ENCODE results near the gene VPS50.

Gene VPS50

GRCh38 chr7:93231799-93232672, at the start of gene VPS50:
TSS of gene VPS50 (plus strand) at chr7:93232366. CDS start at chr7:93232468, 102 bp downstream.
- in situ Hi-C loops (cut with MboI; ENCODE audit: low sequenced_read_pairs) = no loop called here

GRCh38 chr7:93185303-93186027, 46.7 kb upstream of the VPS50 start:
- in situ Hi-C loops (cut with MboI; ENCODE audit: low sequenced_read_pairs) = no loop called here

DNA sequence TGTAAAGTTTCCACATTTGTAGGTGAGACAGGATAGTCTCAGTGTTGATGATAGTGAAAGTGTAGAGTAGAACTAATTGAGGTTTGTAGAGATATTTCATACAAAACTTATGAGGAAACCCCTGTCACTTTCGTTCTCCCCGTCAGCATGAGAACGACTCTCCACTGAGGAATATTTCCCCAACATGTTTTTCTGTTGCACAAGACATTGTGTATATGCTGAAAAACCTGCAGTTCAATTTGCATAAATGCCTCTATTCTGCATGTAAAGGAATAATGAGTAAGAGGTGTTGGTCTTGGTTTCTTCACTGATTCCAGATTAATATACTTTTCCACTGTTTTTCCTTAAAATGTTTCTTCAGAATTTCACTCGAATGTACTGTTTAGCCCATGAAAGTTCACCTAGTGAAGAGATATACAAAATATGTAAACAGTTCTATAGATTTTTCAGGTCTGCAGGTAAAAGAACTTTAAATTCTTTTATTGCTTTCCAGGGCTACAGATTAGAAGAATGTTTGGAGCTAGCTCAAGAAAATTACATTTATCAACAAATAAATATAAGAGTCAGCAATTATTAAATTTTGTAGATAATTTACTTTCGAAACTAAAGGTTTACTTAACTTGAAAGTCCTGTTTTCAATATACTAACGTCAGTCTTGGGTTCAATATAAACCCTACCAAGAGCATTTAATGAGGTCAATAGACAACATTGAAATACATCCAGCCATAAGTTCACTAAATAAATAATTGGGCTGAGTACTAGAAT, 43.1 kb upstream of the VPS50 start:
- in situ Hi-C loops (cut with MboI; ENCODE audit: low sequenced_read_pairs) = no loop called here

- in situ Hi-C loops (cut with MboI; ENCODE audit: low sequenced_read_pairs) = no loop called here
Measured at GRCh38 chr7:93194386-93194785, 37.8 kb upstream of the VPS50 start.

DNA sequence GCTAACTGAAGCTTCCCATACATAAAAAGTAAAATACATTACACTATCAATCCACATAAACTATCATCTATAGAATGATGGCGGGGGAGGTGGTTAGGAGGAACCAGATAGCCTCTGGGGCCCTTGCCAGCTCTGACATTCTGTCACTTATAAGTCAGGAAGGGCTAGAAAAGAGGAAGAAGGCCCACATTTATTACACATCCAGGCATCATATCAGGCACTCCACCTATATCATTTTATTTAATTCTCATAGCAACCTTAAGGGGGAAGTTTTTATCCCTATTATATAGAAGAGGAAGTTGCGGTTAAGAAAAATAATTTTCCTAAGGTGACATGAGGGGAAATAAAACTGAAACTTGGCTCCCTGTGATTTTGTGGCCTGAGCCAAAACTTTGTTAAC, 35.8 kb upstream of the VPS50 start:
- in situ Hi-C loops (cut with MboI; ENCODE audit: low sequenced_read_pairs) = no loop called here

DNA sequence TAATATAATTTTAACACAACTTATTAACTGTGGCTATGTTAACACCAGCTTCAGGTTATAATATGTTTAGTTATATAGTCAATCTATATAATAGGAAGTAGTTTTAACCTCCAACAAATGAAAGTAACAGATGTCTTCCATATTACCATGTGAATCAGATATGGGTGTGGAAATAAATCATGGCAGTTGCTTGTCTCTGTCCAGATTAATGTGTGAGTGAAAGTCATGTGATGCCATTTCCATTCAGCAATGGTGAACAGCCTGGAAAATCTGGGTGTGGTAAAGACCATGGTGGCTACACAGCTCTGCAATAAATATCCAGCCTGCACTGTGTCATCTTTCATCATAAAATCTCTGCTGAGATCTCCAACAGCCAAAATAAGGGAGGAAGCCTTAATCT, 33.7 kb upstream of the VPS50 start:
- in situ Hi-C loops (cut with MboI; ENCODE audit: low sequenced_read_pairs) = no loop called here

DNA sequence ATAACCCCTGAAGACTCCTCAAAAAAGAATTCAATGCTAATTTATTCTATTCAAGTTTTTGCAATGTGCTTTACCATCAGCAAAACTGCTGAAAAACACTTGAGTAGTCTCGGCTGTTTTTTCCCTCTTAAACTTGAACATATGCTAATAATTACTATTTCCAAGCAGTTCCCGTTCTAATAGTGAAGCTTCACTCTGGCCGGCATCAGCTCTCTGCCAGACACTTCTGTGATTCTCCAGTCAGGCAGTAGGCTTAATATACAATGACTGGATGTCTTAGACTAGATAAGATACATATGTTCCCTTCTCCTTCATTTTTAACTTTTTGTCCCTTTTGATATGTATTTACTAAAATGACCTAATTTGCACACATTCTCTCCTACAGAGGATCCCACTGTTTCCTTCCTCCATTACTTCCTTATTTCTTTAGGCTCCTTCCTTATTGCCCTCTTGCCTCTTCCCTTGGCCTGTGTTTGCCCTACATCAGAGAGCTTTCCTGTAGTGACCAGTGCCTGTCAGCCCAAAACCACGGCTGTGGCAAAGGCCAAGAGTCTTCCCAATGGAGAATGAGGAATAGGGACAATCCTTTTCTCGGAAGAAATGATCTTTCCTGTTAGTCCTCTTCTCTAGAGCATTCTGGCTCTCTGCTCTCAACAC, 29.4 kb upstream of the VPS50 start:
- in situ Hi-C loops (cut with MboI; ENCODE audit: low sequenced_read_pairs) = no loop called here

- in situ Hi-C loops (cut with MboI; ENCODE audit: low sequenced_read_pairs) = no loop called here
Measured at GRCh38 chr7:93203496-93203895, 28.7 kb upstream of the VPS50 start.

GRCh38 chr7:93205046-93205445, 27.1 kb upstream of the VPS50 start:
- in situ Hi-C loops (cut with MboI; ENCODE audit: low sequenced_read_pairs) = no loop called here

DNA sequence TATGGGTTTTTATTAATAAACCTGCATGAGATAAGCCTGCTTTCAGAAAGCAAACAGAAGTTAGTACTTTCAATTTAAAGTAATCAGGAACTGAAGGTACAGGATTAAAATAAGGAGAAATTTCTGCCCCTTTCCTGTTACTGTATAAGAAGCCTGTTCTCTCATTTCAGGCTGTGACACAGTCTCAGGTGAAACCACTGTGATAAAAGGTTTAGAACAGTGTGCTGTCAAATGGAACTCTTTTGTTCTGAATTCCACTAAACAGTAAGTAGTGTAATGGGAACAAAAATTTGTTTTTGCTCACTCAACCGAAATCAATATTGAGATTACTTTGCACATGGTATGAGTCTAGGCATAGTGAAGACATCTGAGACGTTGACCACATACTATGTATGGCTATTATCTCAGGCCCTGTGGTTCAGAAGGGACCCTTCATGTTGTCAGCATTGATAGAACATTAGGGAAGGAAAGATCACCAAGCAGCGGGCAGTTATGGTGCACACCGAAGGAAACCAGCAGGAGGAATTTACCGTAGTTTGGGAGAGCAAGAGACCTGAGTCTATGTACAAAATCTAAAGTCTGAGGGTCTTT, 20.8 kb upstream of the VPS50 start:
- in situ Hi-C loops (cut with MboI; ENCODE audit: low sequenced_read_pairs) = no loop called here

GRCh38 chr7:93212881-93213280, 19.3 kb upstream of the VPS50 start:
- in situ Hi-C loops (cut with MboI; ENCODE audit: low sequenced_read_pairs) = no loop called here

DNA sequence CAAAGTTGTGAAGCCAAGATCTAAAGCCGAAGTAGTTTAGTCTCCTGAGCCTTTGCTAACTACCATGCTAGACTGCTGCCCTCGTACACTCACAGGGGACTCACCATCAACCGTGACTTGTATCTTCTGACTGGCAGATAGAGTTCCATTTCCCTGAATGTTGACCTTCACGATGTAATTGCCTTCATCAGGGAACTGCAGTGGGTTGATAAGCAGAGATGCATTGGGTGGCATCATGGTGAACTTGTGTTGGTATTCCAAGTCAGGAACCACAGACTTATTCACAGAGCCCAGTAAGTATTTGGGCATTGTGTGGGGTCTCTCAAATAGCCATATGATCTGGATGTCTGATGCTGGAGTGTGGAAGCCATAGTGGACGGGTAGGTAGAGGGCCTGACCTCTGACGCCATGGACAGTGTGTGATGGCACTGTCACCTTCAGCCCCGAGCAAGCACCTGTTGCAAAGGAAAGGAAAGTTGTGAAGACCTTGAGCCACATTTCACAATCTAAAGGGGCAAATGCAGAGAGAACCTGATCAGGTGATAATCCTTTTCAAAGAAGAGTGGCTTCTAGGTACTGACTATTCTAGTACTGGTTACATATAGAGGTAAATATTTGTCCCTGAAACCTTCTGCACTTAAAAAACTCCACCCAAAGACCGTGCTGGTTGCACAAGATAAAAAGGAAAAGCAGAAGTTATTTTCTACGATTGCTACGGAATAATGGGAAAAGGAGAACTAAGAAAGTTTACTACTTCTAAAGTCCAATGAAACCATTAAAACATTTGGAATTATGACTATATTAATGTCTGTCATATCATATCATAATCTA, 13.0 kb upstream of the VPS50 start:
- in situ Hi-C loops (cut with MboI; ENCODE audit: low sequenced_read_pairs) = no loop called here

DNA sequence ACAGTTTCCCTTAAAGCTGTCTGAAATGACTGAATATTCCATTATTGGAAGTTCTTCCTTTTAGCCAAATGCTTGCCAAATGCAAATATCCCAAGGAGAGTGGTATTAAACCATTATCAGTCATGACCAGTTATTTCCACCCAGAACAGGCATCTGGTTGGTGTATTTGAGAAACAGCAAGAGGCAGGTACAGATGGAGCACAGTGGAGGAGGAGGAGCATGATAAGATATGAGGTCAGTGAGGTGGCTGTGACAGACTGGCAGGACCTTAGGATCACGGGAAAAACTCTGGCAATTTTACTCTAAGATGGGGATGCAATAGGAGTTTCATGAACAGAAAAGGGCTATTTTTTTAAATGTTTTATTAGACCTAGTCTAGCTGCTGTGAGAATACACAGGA, 12.3 kb upstream of the VPS50 start:
- in situ Hi-C loops (cut with MboI; ENCODE audit: low sequenced_read_pairs) = no loop called here

DNA sequence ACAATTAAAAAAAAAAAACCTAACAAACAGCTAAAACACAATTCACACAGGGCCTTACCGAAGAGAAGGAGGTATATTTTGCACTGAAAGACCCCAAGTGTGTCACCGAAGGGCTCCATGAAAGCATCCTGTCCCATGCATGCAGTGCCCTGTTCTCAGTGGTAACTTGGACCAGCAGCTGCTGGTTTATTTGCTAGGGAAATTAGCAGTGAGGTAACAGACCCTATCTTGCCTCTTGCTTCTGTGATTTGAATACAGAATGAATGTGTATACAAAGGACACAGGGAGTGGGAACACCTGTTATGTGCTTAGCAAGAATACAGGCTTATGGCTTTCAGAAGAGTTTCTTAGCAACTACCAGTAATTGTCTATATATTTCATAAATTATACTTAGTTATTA, 5.9 kb upstream of the VPS50 start, which contains the start of gene HEPACAM2:
HEPACAM2 (minus strand) TSS at position 160 of the 400 bp plus-strand sequence.
- in situ Hi-C loops (cut with MboI; ENCODE audit: low sequenced_read_pairs) = no loop called here

DNA sequence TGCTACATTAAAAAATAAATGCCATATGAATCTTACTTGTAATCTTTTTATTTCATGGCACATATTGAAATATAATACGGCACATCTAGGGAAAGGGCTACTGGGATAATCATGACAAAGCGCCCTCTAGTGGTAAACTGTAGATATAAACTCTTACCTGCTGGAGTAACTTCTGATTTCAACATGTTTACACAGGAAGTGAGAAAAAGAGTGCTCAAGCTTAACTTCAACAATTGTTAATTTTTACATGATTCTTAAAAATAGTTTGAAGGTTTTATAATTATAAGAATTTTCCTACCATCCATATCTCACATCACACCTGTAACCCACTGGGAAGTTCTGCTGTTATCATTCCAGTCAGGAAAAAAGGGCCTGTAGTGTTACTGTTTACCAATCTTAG, 3.9 kb upstream of the VPS50 start:
- in situ Hi-C loops (cut with MboI; ENCODE audit: low sequenced_read_pairs) = no loop called here

DNA sequence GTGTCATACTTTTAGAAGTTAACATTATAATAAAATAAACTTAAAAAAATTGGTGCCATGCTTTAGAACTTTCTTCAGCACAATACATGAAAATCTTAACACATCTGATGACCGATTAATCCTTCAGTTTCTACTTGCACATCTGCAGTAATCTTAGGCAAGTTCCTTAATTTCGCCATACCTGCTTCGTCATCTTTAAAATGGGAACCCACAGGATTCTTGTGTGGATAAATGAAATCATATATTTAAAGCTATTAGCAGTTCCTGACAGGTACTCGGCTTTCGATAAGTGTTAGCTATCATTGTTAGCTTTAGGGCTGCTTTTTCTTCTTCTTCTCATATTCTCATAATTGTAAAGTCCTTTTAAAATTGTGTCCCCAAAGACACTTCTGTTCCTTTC, 907 bp upstream of the VPS50 start:
- in situ Hi-C loops (cut with MboI; ENCODE audit: low sequenced_read_pairs) = no loop called here

GRCh38 chr7:93232673-93233018, 480 bp downstream of the VPS50 start:
- in situ Hi-C loops (cut with MboI; ENCODE audit: low sequenced_read_pairs) = no loop called here

DNA sequence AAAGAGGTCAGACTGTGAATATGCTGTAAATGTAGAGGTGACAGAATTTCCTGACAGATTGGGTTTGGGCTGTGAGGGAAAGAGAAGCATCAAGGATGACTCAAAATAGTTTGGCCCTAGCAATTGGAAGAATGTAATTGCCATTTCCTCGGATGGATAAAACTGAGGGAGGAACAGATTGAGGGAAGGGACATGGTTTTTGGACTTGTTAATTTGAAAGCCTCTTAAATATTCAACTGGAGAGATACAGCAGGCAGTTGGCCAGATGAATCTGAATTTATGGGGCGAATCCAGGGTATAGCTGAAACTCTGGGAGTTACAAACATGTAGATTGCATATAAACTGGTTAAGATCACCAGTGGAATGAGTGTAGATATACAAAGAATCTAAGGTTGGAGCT, 3.4 kb downstream of the VPS50 start:
- in situ Hi-C loops (cut with MboI; ENCODE audit: low sequenced_read_pairs) = no loop called here

GRCh38 chr7:93238131-93238530, 6.0 kb downstream of the VPS50 start:
- in situ Hi-C loops (cut with MboI; ENCODE audit: low sequenced_read_pairs) = no loop called here

- in situ Hi-C loops (cut with MboI; ENCODE audit: low sequenced_read_pairs) = no loop called here
Measured at GRCh38 chr7:93238748-93239147, 6.6 kb downstream of the VPS50 start.
